Vagina (tissue), 2 donors: ENCODE results near the gene HPS5.
"Not testable (repeated sequence)": the region's sequence is repeated elsewhere in the genome, so short reads cannot be mapped to it uniquely, and the experiment has no call there.

Experiments used
- POLR2A ChIP-seq, 2 donors: fragments of 450-650 bp; IDR thresholded peaks; one replicate each; pipeline ENCODE4 v1.6.1; 2017; ENCODE audit warnings: antibody characterized with exemption in 2 of 2, mild to moderate bottlenecking in 2 of 2, moderate library complexity in 2 of 2
- POLR2AphosphoS5 ChIP-seq, 2 donors: sonication (generic); formaldehyde crosslinking; IDR thresholded peaks; one replicate each; pipeline ENCODE4 v1.9.0; 2017; ENCODE audit warnings: antibody characterized with exemption in 2 of 2, mild to moderate bottlenecking in 2 of 2, low read depth in 1 of 2; ENCODE audit not compliant: insufficient read depth in 1 of 2

- TF ChIP-seq POLR2A (IDR thresholded peaks at IDR 0.05); POLR2AphosphoS5 (IDR thresholded peaks at IDR 0.05; ENCODE audit: insufficient read depth in 1 of 2, low read depth in 1 of 2): not testable (repeated sequence)
Measured at GRCh38 chr11:18323881-18324280, 1.9 kb upstream of the HPS5 start.
